GM10266 (cell line): ENCODE measurements around the gene WDFY1.

Source experiments
- DNase-seq: peaks from one replicate; pipeline ENCODE4 v3.0.0; 2012; ENCODE audit errors: extremely low spot score
- CTCF ChIP-seq: IDR thresholded peaks from 2 replicates; pipeline ENCODE4 v1.5.1; 2012; ENCODE audit warnings: mild to moderate bottlenecking, low read depth; ENCODE audit not compliant: control insufficient read depth, insufficient read depth; ENCODE audit errors: missing control alignments

The WDFY1 gene

GRCh38 chr2:223936862-223937326 is 8.2 kb downstream of the WDFY1 start:
- TF ChIP-seq CTCF, result no peak
- no peak for DNase-seq

- no peak for TF ChIP-seq CTCF
- no peak for DNase-seq
These were observed 9.5 kb downstream of the WDFY1 start for GRCh38 chr2:223935459-223936125.

GRCh38 chr2:223934870-223935269 is 10.3 kb downstream of the WDFY1 start:
- no peak for DNase-seq
- TF ChIP-seq CTCF, result no peak

- no peak for DNase-seq
These were observed 12.0 kb downstream of the WDFY1 start for GRCh38 chr2:223932816-223933800.

GRCh38 chr2:223930103-223930976 is 14.8 kb downstream of the WDFY1 start:
- no peak for DNase-seq
- no peak for TF ChIP-seq CTCF

More at GRCh38 chr2:223932816-223933800, 12.0 kb downstream of the WDFY1 start:
- TF ChIP-seq CTCF, result no peak

- TF ChIP-seq CTCF, result no peak
- no peak for DNase-seq
These were observed 15.5 kb downstream of the WDFY1 start for GRCh38 chr2:223929571-223930102.
